ENCODE results near the gene FLCN. TPM values are rescaled to one million over a fixed set of nuclear protein-coding genes. Genes with fewer than 3 reads are reported as not detected.

The FLCN gene
- total and polyA plus RNA-seq, 2 of the 13 experiments (the other 11 are each of a cell fraction or from before 2014, with no cell fraction given): 16.6 to 24.9 TPM

- TF ChIP-seq SAP130 (CRISPR knock-in tag; IDR thresholded peaks at IDR 0.05; ENCODE audit: low read depth) (peak; percentile 80), ZNF678 (CRISPR knock-in tag; IDR thresholded peaks at IDR 0.05) (0 out of 2 replicates have a peak, but pooled peaks have one; percentile 11), ZNF777 (CRISPR knock-in tag; IDR thresholded peaks at IDR 0.05) (0 out of 2 replicates have a peak, but pooled peaks have one; percentile 50), ZNF546 (CRISPR knock-in tag; conservative IDR thresholded peaks at IDR 0.05) (peak; percentile 87; the same call in 1 of the 2 replicates), YEATS2 (CRISPR knock-in tag; IDR thresholded peaks at IDR 0.05; ENCODE audit: borderline replicate concordance) (peak; percentile 75; the same call in 1 of the 2 replicates), IRF2 (CRISPR knock-in tag; IDR thresholded peaks at IDR 0.05) (peak; percentile 19; the same call in 1 of the 2 replicates), RNF219 (CRISPR knock-in tag; IDR thresholded peaks at IDR 0.05) (peak; percentile 64; the same call in 1 of the 2 replicates), ZNF704 (CRISPR knock-in tag; IDR thresholded peaks at IDR 0.05; ENCODE audit: borderline replicate concordance) (peak; percentile 66), MTERF4 (CRISPR knock-in tag; IDR thresholded peaks at IDR 0.05) (peak; percentile 27; the same call in 1 of the 2 replicates), MTF2 (CRISPR knock-in tag; IDR thresholded peaks at IDR 0.05; ENCODE audit: borderline replicate concordance) (peak; percentile 20; the same call in 1 of the 2 replicates), LCORL (IDR thresholded peaks at IDR 0.05) (no peak), LCORL (CRISPR knock-in tag; IDR thresholded peaks at IDR 0.05) (0 out of 2 replicates have a peak, but pooled peaks have one; percentile 25), FOXP4 (CRISPR knock-in tag; IDR thresholded peaks at IDR 0.05) (peak; percentile 47), HMGXB4 (CRISPR knock-in tag; IDR thresholded peaks at IDR 0.05; ENCODE audit: borderline replicate concordance in 1 of 2, low read depth in 1 of 2) (peak; percentile 72 to 82; a peak in 2 of 4 replicates), ZNF383 (CRISPR knock-in tag; IDR thresholded peaks at IDR 0.05; ENCODE audit: borderline replicate concordance) (peak; percentile 88; the same call in 1 of the 2 replicates)
- TF ChIP-seq, protein P1, sequence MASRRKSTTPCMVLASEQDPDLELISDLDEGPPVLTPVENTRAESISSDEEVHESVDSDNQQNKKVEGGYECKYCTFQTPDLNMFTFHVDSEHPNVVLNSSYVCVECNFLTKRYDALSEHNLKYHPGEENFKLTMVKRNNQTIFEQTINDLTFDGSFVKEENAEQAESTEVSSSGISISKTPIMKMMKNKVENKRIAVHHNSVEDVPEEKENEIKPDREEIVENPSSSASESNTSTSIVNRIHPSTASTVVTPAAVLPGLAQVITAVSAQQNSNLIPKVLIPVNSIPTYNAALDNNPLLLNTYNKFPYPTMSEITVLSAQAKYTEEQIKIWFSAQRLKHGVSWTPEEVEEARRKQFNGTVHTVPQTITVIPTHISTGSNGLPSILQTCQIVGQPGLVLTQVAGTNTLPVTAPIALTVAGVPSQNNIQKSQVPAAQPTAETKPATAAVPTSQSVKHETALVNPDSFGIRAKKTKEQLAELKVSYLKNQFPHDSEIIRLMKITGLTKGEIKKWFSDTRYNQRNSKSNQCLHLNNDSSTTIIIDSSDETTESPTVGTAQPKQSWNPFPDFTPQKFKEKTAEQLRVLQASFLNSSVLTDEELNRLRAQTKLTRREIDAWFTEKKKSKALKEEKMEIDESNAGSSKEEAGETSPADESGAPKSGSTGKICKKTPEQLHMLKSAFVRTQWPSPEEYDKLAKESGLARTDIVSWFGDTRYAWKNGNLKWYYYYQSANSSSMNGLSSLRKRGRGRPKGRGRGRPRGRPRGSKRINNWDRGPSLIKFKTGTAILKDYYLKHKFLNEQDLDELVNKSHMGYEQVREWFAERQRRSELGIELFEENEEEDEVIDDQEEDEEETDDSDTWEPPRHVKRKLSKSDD (CRISPR knock-in tag; IDR thresholded peaks at IDR 0.05; ENCODE audit: low read depth): no peak
These were observed at the start of gene FLCN (continued) for GRCh38 chr17:17237026-17237799.
